Chondrocyte (in vitro differentiated cells): ENCODE measurements around the gene C20orf204. TPM values are rescaled to one million over a fixed set of nuclear protein-coding genes. Genes with fewer than 3 reads are reported as not detected.
"Not testable (repeated sequence)": the region's sequence is repeated elsewhere in the genome, so short reads cannot be mapped to it uniquely, and the experiment has no call there.

ENCODE experiments used
- DNase-seq: peaks from one replicate; pipeline ENCODE4 v3.0.0; 2021; ENCODE audit warnings: mixed read lengths, low spot score
- H3K27ac Mint-ChIP-seq: one replicate; pipeline ENCODE4 v1.8.0; 2021; ENCODE audit warnings: mild to moderate bottlenecking, moderate library complexity, mixed read lengths; ENCODE audit not compliant: unreplicated experiment
- H3K27me3 Mint-ChIP-seq: 2 replicates; pipeline ENCODE4 v1.8.0; 2021; ENCODE audit warnings: low read depth, mixed read lengths
- H3K36me3 Mint-ChIP-seq: 2 replicates; pipeline ENCODE4 v1.8.0; 2021; ENCODE audit warnings: low read depth, mixed read lengths
- H3K4me1 Mint-ChIP-seq: 2 replicates; pipeline ENCODE4 v1.8.0; 2021; ENCODE audit warnings: low read depth, mild to moderate bottlenecking, mixed read lengths
- H3K4me3 Mint-ChIP-seq: one replicate; pipeline ENCODE4 v1.8.0; 2021; ENCODE audit warnings: mild to moderate bottlenecking, moderate library complexity, mixed read lengths; ENCODE audit not compliant: unreplicated experiment
- H3K9me3 Mint-ChIP-seq: 2 replicates; pipeline ENCODE4 v1.8.0; 2021; ENCODE audit warnings: low read depth, mixed read lengths
- total RNA-seq: library from RNA; stranded (reverse); gene quantifications from 3 replicates; pipeline ENCODE4 v1.2.1, GENCODE V29; 2021
- TF ChIP-seq, protein P1 (sequence below): fragments of 200-600 bp; sonication (generic); IDR thresholded peaks from 2 replicates; pipeline ENCODE4 v1.5.0; 2021; ENCODE audit warnings: antibody characterized with exemption, mild to moderate bottlenecking, moderate library complexity

The C20orf204 gene
- total RNA-seq, 1 donor from 2014 or later, result 0.77 TPM

DNA sequence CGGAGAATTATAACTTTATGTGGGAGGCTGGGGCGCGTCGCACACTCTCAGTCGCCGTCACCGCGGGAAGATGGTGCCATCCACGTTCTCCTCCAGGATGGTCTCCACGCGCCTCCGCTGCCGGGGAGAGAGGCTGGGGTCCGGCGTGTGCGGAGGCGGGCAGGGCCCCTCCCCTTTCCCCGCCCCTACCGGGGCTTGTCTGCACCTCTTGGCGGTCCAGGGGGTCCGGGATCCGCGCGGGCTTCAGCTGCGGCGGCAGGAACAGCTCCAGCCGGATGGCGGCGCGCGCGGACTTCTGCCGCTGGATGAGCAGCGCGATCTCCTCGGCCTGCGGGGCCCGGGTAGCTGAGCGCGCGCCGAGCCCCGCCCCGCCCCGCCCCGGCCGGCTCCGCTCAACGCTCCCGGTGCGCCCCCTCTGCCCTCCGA lies 47.4 kb downstream of the C20orf204 start:
- Mint-ChIP-seq H3K27me3 (peaks cover 13% of the 10 kb centered on the region), H3K36me3 (no peaks in the 10 kb centered on the region), H3K27ac (no peak overlapping the region), H3K4me3 (peak overlapping the region; percentile 64), H3K9me3 (no peaks in the 10 kb centered on the region), H3K4me1 (peaks cover 31% of the 10 kb centered on the region)
- TF ChIP-seq, protein P1, sequence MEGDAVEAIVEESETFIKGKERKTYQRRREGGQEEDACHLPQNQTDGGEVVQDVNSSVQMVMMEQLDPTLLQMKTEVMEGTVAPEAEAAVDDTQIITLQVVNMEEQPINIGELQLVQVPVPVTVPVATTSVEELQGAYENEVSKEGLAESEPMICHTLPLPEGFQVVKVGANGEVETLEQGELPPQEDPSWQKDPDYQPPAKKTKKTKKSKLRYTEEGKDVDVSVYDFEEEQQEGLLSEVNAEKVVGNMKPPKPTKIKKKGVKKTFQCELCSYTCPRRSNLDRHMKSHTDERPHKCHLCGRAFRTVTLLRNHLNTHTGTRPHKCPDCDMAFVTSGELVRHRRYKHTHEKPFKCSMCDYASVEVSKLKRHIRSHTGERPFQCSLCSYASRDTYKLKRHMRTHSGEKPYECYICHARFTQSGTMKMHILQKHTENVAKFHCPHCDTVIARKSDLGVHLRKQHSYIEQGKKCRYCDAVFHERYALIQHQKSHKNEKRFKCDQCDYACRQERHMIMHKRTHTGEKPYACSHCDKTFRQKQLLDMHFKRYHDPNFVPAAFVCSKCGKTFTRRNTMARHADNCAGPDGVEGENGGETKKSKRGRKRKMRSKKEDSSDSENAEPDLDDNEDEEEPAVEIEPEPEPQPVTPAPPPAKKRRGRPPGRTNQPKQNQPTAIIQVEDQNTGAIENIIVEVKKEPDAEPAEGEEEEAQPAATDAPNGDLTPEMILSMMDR, result peak; percentile 86
- no peak for DNase-seq

DNA sequence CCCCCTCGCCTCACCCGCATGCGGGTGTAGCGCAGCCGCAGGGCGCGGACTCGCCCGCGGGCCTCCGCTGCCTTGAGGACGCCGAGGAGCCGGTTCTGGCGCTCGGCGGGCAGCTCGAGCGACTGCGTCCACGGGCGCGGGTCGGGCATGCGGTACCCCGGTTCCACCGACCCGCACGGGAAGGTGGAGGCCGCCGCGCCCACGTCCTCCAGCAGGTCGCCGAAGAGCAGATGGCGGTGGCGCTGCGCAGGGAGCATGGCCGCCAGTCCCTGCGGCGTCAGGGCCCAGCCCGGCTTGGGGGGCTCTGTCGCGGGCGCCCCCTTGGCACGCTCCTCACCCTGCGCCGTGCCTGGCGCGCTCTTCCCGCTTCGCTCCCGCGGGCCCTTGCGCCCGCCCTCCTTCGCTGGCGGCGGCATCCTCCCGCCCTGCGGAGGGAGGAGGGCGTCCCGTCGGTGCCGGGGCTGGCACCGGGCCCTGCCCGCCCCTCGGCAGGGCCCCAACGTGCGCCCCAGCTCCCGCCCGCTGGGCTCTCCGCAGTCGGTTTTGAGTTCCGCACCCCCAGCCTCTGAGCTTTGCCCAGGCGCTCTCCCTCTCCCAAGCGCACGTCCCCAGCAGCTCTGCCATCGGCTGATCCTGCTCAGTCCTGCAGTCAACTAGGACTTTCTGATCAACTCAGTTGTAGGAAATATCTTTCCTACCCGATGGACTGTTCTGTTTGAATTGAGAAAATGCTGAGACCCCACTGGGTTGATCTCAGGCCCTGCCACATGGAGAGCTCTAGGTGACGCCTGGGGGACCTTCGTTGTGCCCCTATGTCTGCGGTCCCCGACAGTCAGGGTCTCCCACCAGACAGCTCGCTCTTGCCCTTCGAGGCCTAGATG lies 48.1 kb downstream of the C20orf204 start, which contains the start of gene LKAAEAR1:
Gene LKAAEAR1 (minus strand): TSS at position 595 of the 881 bp plus-strand sequence. CDS start 179 bp downstream, at position 416.
- Mint-ChIP-seq H3K4me1 (peaks cover 25% of the 10 kb centered on the region), H3K27ac (no peak within 1 kb of the TSS), H3K36me3 (no peaks in the 10 kb centered on the region), H3K4me3 (peak within 1 kb of the TSS; percentile 78), H3K9me3 (no peaks in the 10 kb centered on the region), H3K27me3 (peaks cover 19% of the 10 kb centered on the region)
- TF ChIP-seq, protein P1, result peak; percentile 38
- DNase-seq, result no peak

DNA sequence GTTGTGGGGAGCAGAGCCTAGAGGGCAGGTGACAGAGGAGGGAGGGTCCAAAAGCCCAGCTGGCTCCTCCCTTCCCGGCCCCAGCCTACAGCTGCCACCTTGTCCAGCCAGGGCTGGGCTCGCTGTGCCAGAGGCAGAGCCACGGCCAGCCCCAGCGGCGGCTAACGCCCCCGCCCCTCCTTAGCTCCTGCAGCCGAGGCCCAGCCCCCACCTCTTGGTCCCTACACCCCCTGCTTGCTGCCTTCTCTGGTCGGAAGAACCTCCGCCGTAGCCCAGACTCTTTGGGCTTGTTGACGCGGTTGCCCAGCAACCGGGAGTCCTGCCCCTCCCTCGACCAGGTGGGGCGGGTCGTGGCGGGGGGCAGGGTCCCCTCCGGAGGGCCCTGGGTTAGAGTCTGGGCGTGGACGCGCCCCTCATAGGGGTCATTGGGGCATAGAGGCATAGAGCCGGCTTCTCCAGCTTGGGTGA lies 48.7 kb downstream of the C20orf204 start:
- no peak for DNase-seq
- Mint-ChIP-seq H3K27me3 (peaks cover 24% of the 10 kb centered on the region), H3K4me1 (peaks cover 23% of the 10 kb centered on the region), H3K9me3 (no peaks in the 10 kb centered on the region), H3K36me3 (no peaks in the 10 kb centered on the region), H3K4me3 (peak overlapping the region; percentile 78), H3K27ac (no peak overlapping the region)
- TF ChIP-seq, protein P1, result no peak

DNA sequence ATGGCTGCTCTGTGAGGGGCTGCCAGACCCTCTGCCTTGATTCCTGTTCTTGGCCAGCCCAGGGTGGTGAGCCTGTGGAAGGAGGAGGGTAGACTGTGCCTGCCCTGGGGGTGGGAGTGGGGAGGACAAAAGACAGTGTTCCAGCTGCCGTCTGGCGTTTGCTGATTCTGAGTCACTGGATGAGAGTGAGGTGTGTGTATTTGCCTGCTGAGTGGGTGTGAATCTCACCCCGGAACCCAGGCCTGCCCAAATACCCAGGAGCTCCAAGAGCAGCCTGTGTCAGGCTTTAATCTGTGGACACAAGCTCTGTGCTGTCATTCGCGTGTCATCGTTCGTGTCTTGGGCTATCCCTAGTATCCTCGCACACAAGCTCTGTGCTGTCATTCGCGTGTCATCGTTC lies 50.8 kb downstream of the C20orf204 start:
- DNase-seq, result no peak
- H3K4me3 Mint-ChIP-seq, result no peak overlapping the region
- no peak overlapping the region for H3K27ac Mint-ChIP-seq
- no peaks in the 10 kb centered on the region for H3K36me3 Mint-ChIP-seq
- H3K9me3 Mint-ChIP-seq, result no peaks in the 10 kb centered on the region
- H3K4me1 Mint-ChIP-seq, result peaks cover 13% of the 10 kb centered on the region
- TF ChIP-seq, protein P1, result no peak
- peaks cover 29% of the 10 kb centered on the region for H3K27me3 Mint-ChIP-seq

DNA sequence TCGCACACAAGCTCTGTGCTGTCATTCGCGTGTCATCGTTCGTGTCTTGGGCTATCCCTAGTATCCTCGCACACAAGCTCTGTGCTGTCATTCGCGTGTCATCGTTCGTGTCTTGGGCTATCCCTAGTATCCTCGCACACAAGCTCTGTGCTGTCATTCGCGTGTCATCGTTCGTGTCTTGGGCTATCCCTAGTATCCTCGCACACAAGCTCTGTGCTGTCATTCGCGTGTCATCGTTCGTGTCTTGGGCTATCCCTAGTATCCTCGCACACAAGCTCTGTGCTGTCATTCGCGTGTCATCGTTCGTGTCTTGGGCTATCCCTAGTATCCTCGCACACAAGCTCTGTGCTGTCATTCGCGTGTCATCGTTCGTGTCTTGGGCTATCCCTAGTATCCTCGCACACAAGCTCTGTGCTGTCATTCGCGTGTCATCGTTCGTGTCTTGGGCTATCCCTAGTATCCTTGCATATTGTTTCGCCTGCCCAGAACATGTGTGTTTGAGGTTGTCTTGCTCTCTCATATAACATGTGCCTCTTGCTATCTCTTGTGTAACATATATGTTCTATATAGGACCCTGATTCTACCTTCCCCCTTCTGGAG lies 51.3 kb downstream of the C20orf204 start:
- not testable (repeated sequence) for H3K4me3 Mint-ChIP-seq, H3K9me3 Mint-ChIP-seq, H3K27ac Mint-ChIP-seq, H3K4me1 Mint-ChIP-seq, DNase-seq, H3K36me3 Mint-ChIP-seq
- peaks cover 29% of the 10 kb centered on the region for H3K27me3 Mint-ChIP-seq

DNA sequence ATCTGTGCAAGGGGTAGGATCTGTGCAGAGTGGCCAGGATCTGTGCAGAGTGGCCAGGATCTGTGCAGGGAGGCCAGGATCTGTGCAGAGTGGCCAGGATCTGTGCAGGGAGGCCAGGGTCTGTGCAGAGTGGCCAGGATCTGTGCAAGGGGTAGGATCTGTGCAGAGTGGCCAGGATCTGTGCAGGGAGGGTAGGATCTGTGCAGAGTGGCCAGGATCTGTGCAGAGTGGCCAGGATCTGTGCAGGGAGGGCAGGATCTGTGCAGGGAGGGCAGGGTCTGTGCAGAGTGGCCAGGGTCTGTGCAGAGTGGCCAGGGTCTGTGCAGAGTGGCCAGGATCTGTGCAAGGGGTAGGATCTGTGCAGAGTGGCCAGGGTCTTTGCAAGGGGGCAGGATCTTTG lies 52.6 kb downstream of the C20orf204 start:
- H3K27me3 Mint-ChIP-seq, result peaks cover 34% of the 10 kb centered on the region
- not testable (repeated sequence) for H3K27ac Mint-ChIP-seq, H3K36me3 Mint-ChIP-seq, H3K4me1 Mint-ChIP-seq, H3K9me3 Mint-ChIP-seq, DNase-seq, H3K4me3 Mint-ChIP-seq
